HEK293T (cell line): Measurements from ENCODE around the gene WSB2.
A peak's percentile ranks its signal among the peaks of the same experiment; 100 is the strongest.

Experiments
- CTCF ChIA-PET: fragments of 350-600 bp; formaldehyde crosslinking; extraction: SDS; loops from one replicate; lab custom pipeline; 2021; ENCODE audit warnings: antibody characterized with exemption, inconsistent platforms; lab: Yijun Ruan, JAX
- POLR2A ChIA-PET: fragments of 350-600 bp; formaldehyde crosslinking; extraction: SDS; loops from one replicate; lab custom pipeline; 2020; ENCODE audit warnings: antibody characterized with exemption, inconsistent platforms; lab: Yijun Ruan, JAX
- DNase-seq: peaks from one replicate; pipeline ENCODE4 v3.0.0; 2012; ENCODE audit warnings: mixed read lengths; ENCODE audit errors: extremely low spot score
- ARNT ChIP-seq: fragments of 450-650 bp; IDR thresholded peaks from 2 replicates; pipeline ENCODE4 v1.6.1; 2017; ENCODE audit warnings: mild to moderate bottlenecking
- BHLHE40 ChIP-seq: fragments of 450-650 bp; IDR thresholded peaks from 2 replicates; pipeline ENCODE4 v1.6.1; 2016; ENCODE audit warnings: mild to moderate bottlenecking, moderate library complexity, borderline replicate concordance
- CTBP1 ChIP-seq: fragments of 450-650 bp; IDR thresholded peaks from 2 replicates; pipeline ENCODE4 v1.6.1; 2016; ENCODE audit warnings: borderline replicate concordance
- ELF4 ChIP-seq: fragments of 450-650 bp; IDR thresholded peaks from 2 replicates; pipeline ENCODE4 v1.6.1; 2017; ENCODE audit warnings: antibody characterized with exemption
- FOXA1 ChIP-seq: fragments of 450-650 bp; IDR thresholded peaks from 2 replicates; pipeline ENCODE4 v1.6.1; 2016; ENCODE audit warnings: mild to moderate bottlenecking
- FOXK2 ChIP-seq: fragments of 450-650 bp; IDR thresholded peaks from 2 replicates; pipeline ENCODE4 v1.6.1; 2016; ENCODE audit warnings: mild to moderate bottlenecking
- FOXM1 ChIP-seq: fragments of 450-650 bp; IDR thresholded peaks from 2 replicates; pipeline ENCODE4 v1.6.1; 2017; ENCODE audit warnings: mild to moderate bottlenecking, borderline replicate concordance
- HDGF ChIP-seq: fragments of 450-650 bp; IDR thresholded peaks from 2 replicates; pipeline ENCODE4 v1.6.1; 2017; ENCODE audit warnings: antibody characterized with exemption, borderline replicate concordance
- L3MBTL2 ChIP-seq: fragments of 450-650 bp; conservative IDR thresholded peaks from 2 replicates; pipeline ENCODE4 v1.6.1; 2016; ENCODE audit warnings: mild to moderate bottlenecking
- LEF1 ChIP-seq: fragments of 450-650 bp; IDR thresholded peaks from 2 replicates; pipeline ENCODE4 v1.6.1; 2017; ENCODE audit warnings: mild to moderate bottlenecking, borderline replicate concordance
- NFRKB ChIP-seq: fragments of 450-650 bp; IDR thresholded peaks from 2 replicates; pipeline ENCODE4 v1.6.1; 2016; ENCODE audit warnings: mild to moderate bottlenecking, moderate library complexity
- PKNOX1 ChIP-seq: fragments of 450-650 bp; IDR thresholded peaks from 2 replicates; pipeline ENCODE4 v1.6.1; 2016
- SP1 ChIP-seq: fragments of 450-650 bp; IDR thresholded peaks from 2 replicates; pipeline ENCODE4 v1.6.1; 2017
- SUZ12 ChIP-seq: fragments of 450-650 bp; IDR thresholded peaks from 2 replicates; pipeline ENCODE4 v1.6.1; 2016; ENCODE audit warnings: mild to moderate bottlenecking
- TARDBP ChIP-seq: fragments of 450-650 bp; IDR thresholded peaks from 2 replicates; pipeline ENCODE4 v1.6.1; 2016
- ZNF384 ChIP-seq: fragments of 450-650 bp; IDR thresholded peaks from 2 replicates; pipeline ENCODE4 v1.6.1; 2016

Gene WSB2

GRCh38 chr12:118061011-118061872, at the start of gene WSB2:
WSB2 (minus strand) TSS chr12:118061179; CDS start chr12:118061048, 131 bp downstream.
- peak; percentile 18 for DNase-seq
- TF ChIP-seq PKNOX1 = no peak
- TF ChIP-seq CTBP1 = no peak
- TF ChIP-seq SP1 = no peak
- TF ChIP-seq HDGF = no peak
- TF ChIP-seq BHLHE40 = no peak
- no peak for TF ChIP-seq TARDBP
- TF ChIP-seq ELF4 = no peak
- TF ChIP-seq ZNF384 = no peak
- no peak for TF ChIP-seq NFRKB
- no peak for TF ChIP-seq ARNT
- no peak for TF ChIP-seq LEF1
- no peak for TF ChIP-seq FOXM1
- TF ChIP-seq L3MBTL2 = no peak
- no peak for TF ChIP-seq FOXA1
- POLR2A ChIA-PET = no interaction called here
- CTCF ChIA-PET = no interaction called here

GRCh38 chr12:118109088-118109487, 48.1 kb upstream of the WSB2 start:
- DNase-seq = no peak
- TF ChIP-seq ZNF384 (no peak), NFRKB (no peak), SP1 (no peak)
- POLR2A ChIA-PET = no interaction called here
- CTCF ChIA-PET = no interaction called here

GRCh38 chr12:118107694-118108093, 46.7 kb upstream of the WSB2 start:
- DNase-seq = no peak
- ChIA-PET CTCF (no interaction called here), POLR2A (no interaction called here)
- TF ChIP-seq SUZ12 (no peak), FOXM1 (no peak), NFRKB (no peak), ELF4 (no peak), FOXA1 (no peak), SP1 (no peak), ZNF384 (no peak), L3MBTL2 (no peak), CTBP1 (no peak), HDGF (no peak), LEF1 (no peak), FOXK2 (no peak), BHLHE40 (no peak)

GRCh38 chr12:118107011-118107410, 46.0 kb upstream of the WSB2 start:
- TF ChIP-seq ELF4 (no peak), FOXA1 (no peak), CTBP1 (no peak), SUZ12 (no peak), PKNOX1 (no peak), FOXK2 (no peak), NFRKB (no peak), LEF1 (no peak), SP1 (no peak), TARDBP (no peak), HDGF (no peak), ZNF384 (no peak)
- ChIA-PET CTCF (no interaction called here), POLR2A (no interaction called here)
- DNase-seq = no peak

- DNase-seq = peak; percentile 75
- TF ChIP-seq L3MBTL2 = 0 out of 2 replicates have a peak, but pooled peaks have one; percentile 36
- TF ChIP-seq ZNF384 = no peak
- CTCF ChIA-PET = no interaction called here
- POLR2A ChIA-PET = interaction anchor here (1.0 to 2.0 kb wide), 4 partner anchors 10 to 273 kb away, joined by 3 to 6 read pairs (median 4); partner anchors contain the start of genes PEBP1 and SUDS3
Observed at GRCh38 chr12:118103601-118104382, 42.8 kb upstream of the WSB2 start, which contains the start of gene VSIG10. VSIG10 (minus strand) TSS chr12:118104011; CDS start chr12:118103671, 340 bp downstream.

- ChIA-PET POLR2A (interaction anchor here (1.7 to 2.0 kb wide), 2 partner anchors 32 to 273 kb away, joined by 4 to 6 read pairs; partner anchors contain the start of genes PEBP1 and SUDS3), CTCF (interaction anchor here (0.6 kb wide), 1 partner anchor 248 kb away, joined by 3 read pairs; no protein-coding TSS in a partner anchor)
- TF ChIP-seq ELF4 (no peak), FOXA1 (no peak), L3MBTL2 (peak; percentile 27; the same call in 1 of the 2 replicates), SP1 (no peak), NFRKB (no peak)
- DNase-seq = peak; percentile 32
Observed at GRCh38 chr12:118103201-118103600, 42.2 kb upstream of the WSB2 start.
